ENCODE measurements around the gene PIGQ.

PIGQ gene

DNA sequence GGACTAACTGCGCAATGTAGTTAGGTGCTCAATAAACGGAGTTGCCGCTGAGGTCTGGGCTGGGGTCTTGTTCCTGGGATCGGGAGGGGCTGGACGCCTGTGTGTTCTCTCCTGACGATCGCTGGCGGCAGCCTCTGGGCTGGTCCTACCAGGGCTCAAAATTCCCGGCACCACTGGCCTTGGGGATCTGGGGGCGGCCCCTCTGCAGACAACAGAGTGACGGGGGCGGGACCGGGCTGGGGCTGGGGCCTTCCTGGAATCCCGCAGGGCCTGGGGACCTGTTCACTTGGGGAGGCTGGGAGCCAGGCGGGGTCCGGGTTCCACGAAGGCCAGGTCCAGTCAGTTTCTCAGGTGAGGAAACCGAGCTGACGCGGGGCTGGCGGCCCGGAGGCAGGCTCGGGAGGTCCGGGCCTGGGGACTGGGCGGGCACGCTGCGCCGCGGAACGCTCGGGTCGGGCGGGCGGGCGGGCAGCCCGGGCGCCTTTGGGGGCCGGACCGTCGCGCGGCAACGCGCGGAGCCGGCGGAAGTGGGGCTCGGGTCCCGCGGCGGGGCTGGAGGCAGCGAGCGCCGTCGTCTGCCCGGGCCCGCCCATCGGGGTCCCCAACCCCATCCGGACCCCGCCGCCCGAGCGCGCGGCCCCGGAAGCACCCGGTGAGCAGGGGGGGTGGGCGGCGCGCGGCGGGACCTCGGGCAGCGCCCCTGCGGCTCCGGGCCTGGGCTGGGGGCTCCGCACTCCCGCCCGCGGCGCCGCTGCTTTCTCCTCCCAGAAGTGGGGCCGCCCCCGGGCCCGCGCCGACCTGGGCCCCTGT is at the start of gene PIGQ:
PIGQ (plus strand) TSS at position 524 of the 810 bp plus-strand sequence. CDS start 4,107 bp downstream, outside the sequence.
- in situ Hi-C loops (cut with MboI; ENCODE audit: low sequenced_read_pairs), result no loop called here

DNA sequence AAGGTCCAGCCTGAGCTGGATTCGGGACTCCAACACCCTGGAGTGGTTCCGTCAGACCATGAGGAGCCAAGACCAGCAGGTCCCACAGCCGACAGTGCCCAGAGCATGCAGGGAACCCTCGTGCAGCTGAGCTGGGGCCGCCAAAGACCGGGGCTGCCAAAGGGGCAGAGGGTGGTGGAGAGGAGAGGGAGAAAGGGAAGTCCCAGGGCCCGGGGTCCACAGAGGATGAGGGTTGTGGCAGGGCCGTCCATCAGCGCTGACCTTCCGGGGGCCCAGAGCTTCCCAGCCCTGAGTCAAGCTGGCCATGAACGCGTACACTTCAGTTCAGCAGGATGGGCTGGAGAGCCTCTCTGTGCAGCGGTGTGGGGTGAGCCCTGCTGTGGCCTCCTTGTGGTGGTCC is 48.9 kb upstream of the PIGQ start:
- in situ Hi-C loops (cut with MboI; ENCODE audit: low sequenced_read_pairs), result no loop called here

DNA sequence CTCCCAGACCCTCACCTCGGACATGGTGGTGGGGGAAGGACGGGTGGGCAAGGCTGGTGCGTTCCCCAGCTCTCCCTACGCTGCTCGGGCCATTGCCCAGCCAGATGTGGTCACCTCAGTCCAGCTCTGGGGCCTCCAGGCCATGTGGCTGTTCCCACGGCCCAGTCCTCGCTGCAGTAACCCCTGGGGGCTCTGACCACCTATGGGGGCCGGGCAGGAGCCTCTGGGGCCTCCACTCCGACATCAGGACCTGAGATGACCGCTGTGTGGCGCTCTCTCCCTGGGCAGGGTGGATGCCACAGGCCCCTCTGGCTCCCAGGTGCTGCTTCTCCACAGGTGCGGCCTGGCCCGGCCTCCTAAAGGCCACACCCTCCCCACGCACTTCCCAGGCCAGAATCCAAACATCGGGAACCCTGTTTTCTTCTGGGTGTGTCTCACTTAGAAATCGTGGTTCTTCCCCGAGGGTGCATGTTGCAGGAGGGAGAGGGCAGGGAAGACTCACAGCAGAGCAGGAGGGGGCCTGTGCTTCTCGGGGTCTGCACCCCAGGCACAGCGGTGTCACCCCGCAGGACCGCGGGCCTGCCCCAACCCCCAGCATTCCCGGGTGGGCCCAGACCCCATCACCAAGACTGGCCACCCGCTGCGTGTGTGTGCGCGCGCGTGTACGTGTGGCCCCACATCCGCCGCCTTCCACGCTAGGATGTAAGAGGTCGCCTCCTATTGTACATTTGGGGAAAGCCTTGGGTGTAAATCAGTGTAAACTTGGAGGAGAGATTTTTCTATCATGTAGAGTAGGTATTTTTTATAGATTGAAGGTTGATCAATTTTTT is 48.2 kb upstream of the PIGQ start:
- in situ Hi-C loops (cut with MboI; ENCODE audit: low sequenced_read_pairs), result no loop called here

DNA sequence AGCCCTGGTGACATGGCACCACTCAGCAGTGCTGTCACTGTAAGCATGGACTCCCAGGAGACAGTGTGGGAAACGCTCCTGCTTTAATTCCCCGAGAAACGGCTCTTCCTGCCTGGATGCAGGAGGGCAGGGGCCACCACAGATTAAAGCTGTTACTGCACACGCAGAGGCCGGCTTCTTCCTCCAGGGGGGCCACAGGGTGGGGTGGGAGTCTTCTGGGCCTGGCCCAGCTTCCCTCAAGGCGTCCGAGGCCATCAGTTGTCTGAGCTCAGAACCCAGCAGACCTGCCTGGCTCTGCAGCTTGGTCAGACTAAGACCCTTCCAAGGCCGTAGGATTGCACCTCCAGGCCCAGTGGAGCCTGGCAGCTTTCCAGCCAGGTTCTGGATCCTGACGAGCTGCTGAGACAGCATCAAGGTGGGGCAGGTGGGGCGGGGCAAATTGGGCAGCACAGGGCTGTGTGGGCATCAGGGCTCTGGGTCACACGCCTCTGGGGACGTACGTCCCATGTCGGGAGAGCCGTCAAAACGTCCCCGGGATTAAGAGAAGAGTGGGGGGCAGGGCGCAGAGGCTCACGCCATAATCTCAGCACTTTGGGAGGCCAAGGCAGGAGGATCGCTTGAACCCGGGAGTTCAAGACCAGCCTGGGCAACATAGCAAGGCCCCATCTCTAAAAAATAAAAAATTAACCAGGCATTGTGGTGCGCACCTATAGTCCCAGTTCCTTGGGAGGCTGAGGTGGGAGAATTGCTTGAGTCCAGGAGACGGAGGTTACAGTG is 47.3 kb upstream of the PIGQ start:
- in situ Hi-C loops (cut with MboI; ENCODE audit: low sequenced_read_pairs), result no loop called here

DNA sequence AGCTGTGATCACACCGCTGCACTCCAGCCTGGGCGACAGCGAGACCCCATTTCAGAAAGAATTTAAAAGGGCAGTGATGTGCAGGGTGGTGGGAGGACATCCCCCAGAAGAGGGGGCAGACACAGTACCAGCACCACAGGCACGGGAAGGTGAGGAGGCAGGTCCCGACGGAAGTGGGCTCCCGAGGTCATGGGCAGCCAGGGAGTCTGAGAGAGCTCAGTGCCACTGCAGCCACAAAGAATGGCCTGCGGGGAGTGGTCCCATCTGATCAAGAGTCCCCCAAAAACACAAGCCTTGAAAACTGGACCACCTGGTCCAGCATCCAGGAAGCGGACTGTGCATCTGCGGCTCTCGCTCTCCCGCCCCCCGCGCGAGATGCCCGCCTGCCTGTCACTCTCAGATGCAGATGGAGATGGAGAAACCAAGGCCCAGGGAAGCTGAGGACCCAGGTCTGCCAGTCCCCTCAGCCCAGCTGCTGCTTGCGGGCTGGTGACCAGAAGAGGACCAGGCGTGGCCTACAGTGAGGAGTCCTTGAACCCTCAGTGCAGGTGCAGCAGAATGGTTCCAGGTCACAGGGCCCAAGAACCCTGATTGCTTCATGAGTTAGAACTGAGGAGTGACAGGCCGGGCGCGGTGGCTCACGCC is 46.5 kb upstream of the PIGQ start:
- in situ Hi-C loops (cut with MboI; ENCODE audit: low sequenced_read_pairs), result no loop called here

DNA sequence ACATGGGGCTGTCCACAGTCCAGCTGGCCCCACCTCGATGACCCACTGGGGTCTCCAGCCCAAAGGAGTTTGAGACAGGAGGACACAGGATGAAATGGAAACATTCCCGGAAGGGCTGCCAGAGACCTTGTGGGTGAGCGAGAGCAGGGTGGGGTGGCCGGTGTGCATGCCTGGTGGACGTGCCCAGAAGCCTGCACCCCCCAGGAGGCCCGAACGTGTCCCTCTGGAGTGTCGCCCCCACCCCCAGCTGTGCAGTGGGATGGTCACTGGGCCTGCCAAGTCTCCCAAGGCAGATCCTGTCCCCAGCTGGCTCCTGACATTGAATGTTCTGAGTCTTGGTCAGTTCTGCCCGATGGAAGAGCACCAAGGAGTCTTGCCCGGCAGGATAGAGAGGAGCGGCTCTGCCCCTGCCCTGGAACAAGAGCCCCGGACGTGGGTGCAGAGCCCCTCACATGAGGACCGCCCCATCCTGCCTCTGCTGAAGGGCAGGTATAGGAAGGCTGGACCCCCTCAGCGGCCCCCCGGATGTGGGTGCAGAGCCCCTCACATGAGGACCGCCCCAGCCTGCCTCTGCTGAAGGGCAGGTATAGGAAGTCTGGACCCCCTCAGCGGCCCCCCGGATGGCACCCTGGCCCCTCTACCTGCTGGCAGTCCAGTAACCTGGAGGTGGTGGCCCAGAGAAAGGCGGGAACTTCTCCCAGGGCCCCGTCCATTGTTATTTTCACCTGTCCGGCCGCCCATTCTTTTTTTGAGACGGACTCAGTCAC is 45.3 kb upstream of the PIGQ start:
- in situ Hi-C loops (cut with MboI; ENCODE audit: low sequenced_read_pairs), result no loop called here

DNA sequence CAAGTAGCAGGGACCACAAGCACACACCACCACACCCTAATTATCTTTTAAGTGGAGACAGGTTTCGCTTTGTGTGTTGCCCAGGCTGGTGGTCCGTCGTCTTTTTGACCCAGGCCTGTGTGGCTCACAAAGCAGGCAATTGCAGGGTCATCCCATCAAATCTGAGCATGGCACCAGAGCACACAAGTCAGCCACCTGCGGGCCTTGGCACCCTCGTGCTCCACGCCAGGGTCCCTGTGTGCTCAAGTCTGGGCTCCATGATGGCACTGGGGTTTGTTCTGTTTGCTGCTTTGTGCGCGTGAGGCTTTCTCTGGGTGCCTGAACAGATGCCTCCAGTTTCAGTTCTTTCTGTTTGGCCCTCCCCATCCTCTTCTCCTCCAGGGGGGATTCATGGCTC is 44.6 kb upstream of the PIGQ start:
- in situ Hi-C loops (cut with MboI; ENCODE audit: low sequenced_read_pairs), result no loop called here

DNA sequence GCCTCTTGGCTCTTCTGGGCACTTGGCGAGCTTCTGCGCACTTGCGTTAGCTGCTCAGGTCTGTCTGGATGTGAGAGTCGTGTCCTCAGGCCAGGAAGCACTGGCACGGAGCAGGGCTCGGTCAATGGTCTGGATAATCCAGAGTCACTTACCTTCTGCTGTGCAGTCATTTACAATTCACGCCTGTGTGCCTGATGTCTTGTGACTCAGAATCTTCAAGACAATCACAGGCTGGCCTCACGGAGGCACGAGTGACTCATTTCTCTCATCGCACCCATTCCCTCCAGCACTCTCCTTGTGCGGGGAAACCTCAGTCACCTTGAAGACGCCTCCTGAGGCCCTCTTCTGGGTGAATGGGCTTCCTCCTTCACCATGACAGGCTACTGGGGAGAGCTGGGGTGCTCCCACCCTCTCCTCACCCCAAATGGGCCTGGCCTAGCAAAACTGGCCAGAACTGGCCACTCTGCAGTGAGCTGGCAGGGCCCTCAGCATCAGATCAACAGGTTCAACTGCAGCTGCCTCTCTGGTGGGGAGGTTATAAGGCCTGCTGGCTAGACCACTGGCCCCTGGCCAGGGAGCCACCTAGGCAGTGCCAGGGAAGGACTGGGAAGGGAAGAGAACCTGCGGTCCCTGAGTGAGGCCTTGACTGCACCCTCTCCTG is 44.1 kb upstream of the PIGQ start:
- in situ Hi-C loops (cut with MboI; ENCODE audit: low sequenced_read_pairs), result no loop called here

DNA sequence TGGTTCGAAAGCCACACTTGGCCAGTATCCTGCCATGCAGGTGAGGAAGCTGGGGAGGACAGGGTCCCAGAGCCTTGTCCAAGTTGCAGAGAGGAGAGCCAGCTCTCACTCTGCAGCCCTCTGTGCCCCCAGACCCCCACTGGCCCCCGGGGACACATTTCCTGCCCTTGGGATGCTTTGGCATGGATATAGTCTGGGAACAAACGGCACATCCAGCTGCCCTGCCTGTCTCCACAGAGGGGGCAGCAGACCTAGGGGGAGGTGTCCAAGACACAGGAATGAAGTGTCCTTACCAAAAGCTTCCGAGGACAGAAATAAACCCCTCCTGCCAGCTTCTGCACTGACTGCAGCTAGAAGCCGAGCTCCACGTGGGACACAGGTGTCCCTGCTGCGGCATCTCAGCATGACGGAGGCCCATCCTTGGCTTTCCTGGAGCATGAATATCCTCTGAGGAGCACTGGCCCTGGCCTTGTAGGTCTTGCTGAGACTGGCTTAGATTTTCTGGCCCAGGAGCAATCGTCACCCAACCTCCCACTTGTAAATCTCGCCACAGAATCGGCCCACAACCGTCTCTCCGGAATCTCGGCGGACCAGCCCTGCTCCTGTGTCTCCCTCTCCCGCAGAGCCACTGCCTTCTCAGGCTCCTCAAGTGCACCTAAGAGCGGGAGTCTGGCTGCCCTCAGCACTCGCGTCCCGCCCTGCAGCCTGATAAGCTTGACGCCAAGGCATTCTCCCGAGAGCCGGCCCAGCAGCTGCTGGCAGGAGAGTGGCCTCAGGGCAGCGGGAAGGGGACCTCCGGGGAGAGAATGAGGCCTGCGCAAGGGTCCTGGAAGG is 43.4 kb upstream of the PIGQ start:
- in situ Hi-C loops (cut with MboI; ENCODE audit: low sequenced_read_pairs), result no loop called here

DNA sequence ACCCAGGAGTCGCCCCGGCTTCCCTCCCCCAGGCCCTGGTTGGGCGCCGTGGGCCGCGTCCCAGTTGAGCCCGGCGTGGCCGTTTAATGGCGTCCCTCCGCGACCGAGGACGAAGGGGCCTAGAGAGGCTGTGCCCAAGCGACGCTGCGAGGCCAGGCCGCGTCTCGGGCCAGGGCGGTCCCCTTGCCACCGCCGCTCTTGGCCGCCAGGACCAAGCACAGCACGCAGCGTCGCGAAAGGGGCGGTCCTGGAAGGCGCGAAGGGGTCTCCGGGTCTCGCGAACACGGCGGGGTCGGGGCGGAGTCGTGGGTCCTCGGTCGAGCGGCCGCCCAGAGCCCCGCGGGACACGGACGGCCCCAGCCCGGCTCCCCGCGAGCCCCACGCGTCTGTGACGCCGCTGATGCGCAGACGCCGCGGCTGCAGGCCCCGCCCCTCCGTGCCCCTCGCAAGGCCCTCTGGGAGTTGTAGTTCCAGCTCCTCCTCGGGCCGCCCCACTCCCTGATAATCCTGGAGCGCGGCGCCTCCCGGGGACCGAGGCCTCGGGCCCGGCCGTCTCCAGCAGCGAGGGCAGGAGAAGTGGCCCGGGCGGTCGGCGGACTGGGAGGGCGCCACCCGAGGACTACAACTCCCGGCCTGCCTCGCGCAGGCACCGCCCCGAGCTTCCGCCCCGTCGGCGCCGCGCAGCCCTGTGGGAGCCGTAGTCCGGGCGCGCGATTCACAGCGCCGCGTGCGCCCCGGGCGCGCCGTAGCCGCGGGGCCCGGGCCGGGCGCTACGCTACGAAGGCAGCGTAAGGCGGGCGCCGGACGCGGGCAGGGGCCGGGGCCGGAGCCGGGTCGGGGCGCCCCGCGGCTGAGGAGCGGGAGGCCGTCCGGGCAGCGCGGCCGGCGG is 42.5 kb upstream of the PIGQ start, which contains the start of gene CAPN15:
CAPN15 (plus strand) TSS at position 698 of the 889 bp plus-strand sequence. CDS start 19,127 bp downstream, outside the sequence.
- in situ Hi-C loops (cut with MboI; ENCODE audit: low sequenced_read_pairs), result no loop called here

DNA sequence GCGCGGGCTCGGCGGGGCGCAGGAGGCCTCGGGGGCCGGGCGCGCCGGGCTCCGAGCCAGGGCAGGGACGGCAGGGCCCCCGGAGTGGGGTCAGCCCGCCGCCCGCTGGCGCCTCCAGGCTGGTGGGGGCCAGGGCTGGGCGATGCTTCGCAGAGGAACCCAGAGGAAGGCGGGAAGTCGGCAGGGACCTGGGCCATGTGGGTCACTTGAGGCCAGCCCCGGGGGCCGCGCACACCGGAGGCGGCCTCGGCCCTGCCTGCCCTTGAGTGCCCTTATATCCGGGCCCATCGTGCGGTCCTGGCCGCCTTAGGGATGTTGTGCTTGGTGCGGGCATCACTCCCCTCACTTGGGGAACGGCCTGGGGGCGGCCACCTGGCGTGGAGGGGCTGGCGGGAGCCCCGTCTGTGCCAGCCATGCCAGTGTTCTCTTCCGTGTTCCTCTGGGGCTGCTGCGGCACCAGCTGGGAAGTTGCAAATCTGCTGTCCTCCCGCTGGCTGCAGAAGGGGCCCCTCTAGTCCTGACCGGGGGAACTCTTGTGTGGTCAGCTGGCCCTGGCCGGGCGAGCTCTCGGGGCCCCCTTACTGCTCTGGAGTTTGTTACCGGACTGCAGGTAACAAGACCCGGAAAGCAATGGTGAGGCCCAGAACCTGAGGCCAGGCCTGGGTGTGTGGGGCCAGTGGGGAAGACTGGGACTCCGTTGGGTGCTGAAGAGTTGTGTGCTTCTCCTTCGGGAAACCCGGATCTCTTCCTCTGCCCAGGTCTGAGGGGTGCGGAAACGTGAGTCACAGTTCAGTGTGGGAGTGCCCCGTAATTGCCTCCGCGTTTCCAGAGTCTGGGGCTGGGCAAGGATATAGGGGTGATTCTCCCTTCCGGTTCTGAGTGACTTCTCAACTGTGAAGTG is 41.4 kb upstream of the PIGQ start:
- in situ Hi-C loops (cut with MboI; ENCODE audit: low sequenced_read_pairs), result no loop called here

DNA sequence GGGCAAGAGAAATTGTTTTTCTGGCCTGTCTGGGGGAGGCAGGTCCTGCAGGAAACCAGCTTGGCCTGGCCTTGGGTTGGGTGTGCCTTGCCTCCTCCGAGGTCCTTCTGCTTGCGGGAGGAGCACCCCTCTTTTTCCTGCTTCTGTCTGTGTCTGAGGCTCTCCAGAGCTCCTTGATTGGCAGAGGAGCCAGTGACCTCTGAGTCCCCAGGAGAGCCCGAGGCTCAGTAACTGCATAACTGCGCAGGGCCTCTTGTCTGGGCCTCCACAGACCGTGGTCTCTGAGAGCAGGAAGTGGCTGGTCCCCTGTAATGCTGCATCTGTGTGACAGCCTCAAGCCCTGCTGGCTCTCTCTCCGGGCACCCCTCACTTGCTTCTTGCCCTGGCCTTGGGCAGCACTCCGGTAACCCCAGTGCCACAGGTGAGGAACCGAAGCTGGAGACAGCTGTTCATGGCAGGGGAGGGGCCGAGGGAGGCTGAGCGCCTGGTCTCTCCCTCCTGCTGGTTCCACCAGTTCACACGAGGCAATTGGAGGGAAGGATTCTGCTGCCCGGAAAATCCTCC is 40.7 kb upstream of the PIGQ start:
- in situ Hi-C loops (cut with MboI; ENCODE audit: low sequenced_read_pairs), result no loop called here

DNA sequence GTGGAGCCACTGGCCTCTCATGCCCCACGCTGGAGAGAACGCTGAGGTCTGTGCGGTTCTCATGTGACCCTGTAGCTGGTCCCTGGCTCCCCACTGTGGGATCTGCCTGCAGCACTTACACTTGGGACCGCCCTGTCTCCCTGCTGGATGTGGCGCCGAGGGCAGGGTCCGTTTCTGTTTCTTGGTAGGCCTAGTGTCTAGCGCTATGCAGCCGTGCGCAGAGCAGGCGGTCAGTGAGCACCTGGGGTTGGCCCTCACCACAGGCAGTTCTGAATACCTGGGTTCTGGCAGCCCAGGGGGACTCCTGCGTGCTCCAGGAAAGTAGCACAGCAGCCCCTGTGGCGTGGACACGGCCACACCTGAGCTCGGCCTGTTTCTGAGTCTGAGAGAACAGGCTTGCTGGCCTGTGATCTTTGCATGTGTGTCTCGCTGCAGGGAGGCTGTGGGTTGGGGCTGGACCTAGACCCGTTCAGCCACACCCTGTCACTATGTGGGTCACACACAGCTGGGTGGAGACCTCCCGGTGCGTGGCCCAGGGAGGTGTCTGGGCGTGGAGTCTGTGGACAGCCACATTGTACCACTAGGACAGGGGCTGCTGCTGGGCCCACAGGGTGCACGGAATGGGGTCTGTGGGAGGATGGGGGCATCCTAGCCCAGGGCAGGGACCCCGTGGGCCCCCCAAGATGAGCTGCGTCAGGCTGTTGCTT is 39.5 kb upstream of the PIGQ start:
- in situ Hi-C loops (cut with MboI; ENCODE audit: low sequenced_read_pairs), result no loop called here

DNA sequence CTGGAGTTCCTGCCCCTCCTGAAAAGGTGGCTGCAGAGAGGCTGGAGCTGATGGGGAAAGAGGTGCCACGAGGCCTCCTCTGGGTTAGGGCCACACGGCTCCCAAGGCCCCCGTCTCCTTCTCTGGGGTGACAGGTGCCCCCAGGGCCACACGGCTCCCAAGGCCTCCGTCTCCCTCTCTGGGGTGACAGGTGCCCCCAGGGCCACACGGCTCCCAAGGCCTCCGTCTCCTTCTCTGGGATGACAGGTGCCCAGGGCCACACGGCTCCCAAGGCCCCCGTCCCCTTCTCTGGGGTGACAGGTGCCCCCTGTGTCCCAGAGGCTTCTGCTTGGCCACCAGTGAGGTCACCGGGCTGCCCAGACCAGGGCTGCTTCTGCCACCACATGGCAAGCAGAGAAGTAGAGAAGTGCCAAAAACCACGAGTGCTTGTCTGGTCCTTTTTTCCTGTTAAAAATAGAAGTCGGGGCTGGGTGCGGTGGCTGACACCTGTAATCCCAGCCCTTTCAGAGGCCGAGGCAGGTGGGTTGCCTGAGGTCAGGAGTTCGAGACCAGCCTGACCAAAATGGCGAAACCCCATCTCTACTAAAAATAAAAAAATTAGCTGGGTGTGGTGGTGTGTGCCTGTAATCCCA is 38.2 kb upstream of the PIGQ start:
- in situ Hi-C loops (cut with MboI; ENCODE audit: low sequenced_read_pairs), result no loop called here
